ENCODE measurements around the gene THUMPD3. TPM values are rescaled to one million over a fixed set of nuclear protein-coding genes. Genes with fewer than 3 reads are reported as not detected.

THUMPD3 gene
- total RNA-seq, 2 donors from 2014 or later, result 46.2 to 53.9 TPM

Other genes with a start within 250 kb of the THUMPD3 start
- gene SRGAP3, start 113.4 kb upstream of the THUMPD3 start, total RNA-seq, result 1 to 10 TPM in 1 of 2 donors, under 1 TPM in 1; 0.97 to 3.9 TPM
- gene SETD5, start 34.6 kb downstream of the THUMPD3 start, total RNA-seq, result 100 to 1,000 TPM; 107 to 148 TPM
- not detected for gene LHFPL4, start 190.8 kb downstream of the THUMPD3 start, total RNA-seq